ENCODE data around the gene KLHDC4. TPM values are rescaled to one million over a fixed set of nuclear protein-coding genes. Genes with fewer than 3 reads are reported as not detected.

Gene KLHDC4
- total and polyA plus RNA-seq, 4 donors = 8.2 to 27.6 (median 14.2) TPM

GRCh38 chr16:87806641-87807546, 41.1 kb upstream of the KLHDC4 start:
- H3K9ac ChIP-seq (ENCODE audit: low read depth in 1 of 2, low read length in 2 of 2) = no peak overlapping the region
- H3K4me3 ChIP-seq (ENCODE audit: low read depth in 1 of 3, low read length in 3 of 3) = no peak overlapping the region
- H3K9me3 ChIP-seq (ENCODE audit: control insufficient read depth in 4 of 4, low read length in 3 of 4) = no peaks in the 10 kb centered on the region
- no peak for TF ChIP-seq RXRA (IDR thresholded peaks at IDR 0.05)
- no peak for TF ChIP-seq SP1 (IDR thresholded peaks at IDR 0.05)
- no peak for TF ChIP-seq GABPA (IDR thresholded peaks at IDR 0.05 in 1 of 2, conservative IDR thresholded peaks at IDR 0.05 in 1 of 2)
- no peak for TF ChIP-seq EGR1 (IDR thresholded peaks at IDR 0.05; ENCODE audit: low read depth in 2 of 2)
- no peak for TF ChIP-seq MAX (IDR thresholded peaks at IDR 0.05)
- no peak for TF ChIP-seq RAD21 (IDR thresholded peaks at IDR 0.05)
- TF ChIP-seq YY1 (IDR thresholded peaks at IDR 0.05) = no peak
- TF ChIP-seq ZBTB33 (IDR thresholded peaks at IDR 0.05) = no peak
- no peak for TF ChIP-seq HNF4A (conservative IDR thresholded peaks at IDR 0.05)
- no peak for TF ChIP-seq FOXA1 (IDR thresholded peaks at IDR 0.05)
- TF ChIP-seq HNF4G (IDR thresholded peaks at IDR 0.05) = no peak
- TF ChIP-seq REST (IDR thresholded peaks at IDR 0.05) = no peak
- no peak for TF ChIP-seq ATF3 (IDR thresholded peaks at IDR 0.05)
- TF ChIP-seq TAF1 (conservative IDR thresholded peaks at IDR 0.05) = no peak
- TF ChIP-seq JUND (IDR thresholded peaks at IDR 0.05) = no peak
- no peak for TF ChIP-seq NR2F2 (IDR thresholded peaks at IDR 0.05)
- TF ChIP-seq FOXA2 (IDR thresholded peaks at IDR 0.05) = no peak
- no peaks in the 10 kb centered on the region for H3K27me3 ChIP-seq (ENCODE audit: control insufficient read depth in 4 of 4, insufficient read depth in 4 of 4, low read length in 3 of 4)
- 57% methylated on average over 25 of the region's 25 CpGs for WGBS
- H3K27ac ChIP-seq (ENCODE audit: low read depth in 1 of 2, low read length in 2 of 2) = no peak overlapping the region
- no peak for DNase-seq (ENCODE audit: low spot score)
- no peaks in the 10 kb centered on the region for H3K4me1 ChIP-seq (ENCODE audit: control insufficient read depth in 4 of 4, insufficient read depth in 4 of 4, low read length in 3 of 4)
- H3K36me3 ChIP-seq (ENCODE audit: control insufficient read depth in 4 of 4, insufficient read depth in 3 of 4, low read depth in 1 of 4, low read length in 3 of 4) = no peaks in the 10 kb centered on the region

GRCh38 chr16:87806261-87806640, 40.5 kb upstream of the KLHDC4 start:
- no peak for DNase-seq (ENCODE audit: low spot score)
- Histone ChIP-seq H3K27me3 (ENCODE audit: control insufficient read depth in 4 of 4, insufficient read depth in 4 of 4, low read length in 3 of 4) (no peaks in the 10 kb centered on the region), H3K27ac (ENCODE audit: low read depth in 1 of 2, low read length in 2 of 2) (no peak overlapping the region), H3K9ac (ENCODE audit: low read depth in 1 of 2, low read length in 2 of 2) (no peak overlapping the region), H3K4me1 (ENCODE audit: control insufficient read depth in 4 of 4, insufficient read depth in 4 of 4, low read length in 3 of 4) (no peaks in the 10 kb centered on the region), H3K36me3 (ENCODE audit: control insufficient read depth in 4 of 4, insufficient read depth in 3 of 4, low read depth in 1 of 4, low read length in 3 of 4) (no peaks in the 10 kb centered on the region), H3K4me3 (ENCODE audit: low read depth in 1 of 3, low read length in 3 of 3) (no peak overlapping the region), H3K9me3 (ENCODE audit: control insufficient read depth in 4 of 4, low read length in 3 of 4) (no peaks in the 10 kb centered on the region)
- TF ChIP-seq HNF4G (IDR thresholded peaks at IDR 0.05) = no peak
- no peak for TF ChIP-seq TAF1 (conservative IDR thresholded peaks at IDR 0.05)
- 74% methylated on average over 16 of the region's 16 CpGs for WGBS

All from liver (tissue), 9 donors.